ENCODE measurements around the gene ANO7. TPM values are rescaled to one million over a fixed set of nuclear protein-coding genes. Genes with fewer than 3 reads are reported as not detected.

ANO7 gene
- total and polyA plus RNA-seq, 2 of the 13 experiments (the other 11 are each of a cell fraction or from before 2014, with no cell fraction given) = 4.1 to 4.9 TPM

DNA sequence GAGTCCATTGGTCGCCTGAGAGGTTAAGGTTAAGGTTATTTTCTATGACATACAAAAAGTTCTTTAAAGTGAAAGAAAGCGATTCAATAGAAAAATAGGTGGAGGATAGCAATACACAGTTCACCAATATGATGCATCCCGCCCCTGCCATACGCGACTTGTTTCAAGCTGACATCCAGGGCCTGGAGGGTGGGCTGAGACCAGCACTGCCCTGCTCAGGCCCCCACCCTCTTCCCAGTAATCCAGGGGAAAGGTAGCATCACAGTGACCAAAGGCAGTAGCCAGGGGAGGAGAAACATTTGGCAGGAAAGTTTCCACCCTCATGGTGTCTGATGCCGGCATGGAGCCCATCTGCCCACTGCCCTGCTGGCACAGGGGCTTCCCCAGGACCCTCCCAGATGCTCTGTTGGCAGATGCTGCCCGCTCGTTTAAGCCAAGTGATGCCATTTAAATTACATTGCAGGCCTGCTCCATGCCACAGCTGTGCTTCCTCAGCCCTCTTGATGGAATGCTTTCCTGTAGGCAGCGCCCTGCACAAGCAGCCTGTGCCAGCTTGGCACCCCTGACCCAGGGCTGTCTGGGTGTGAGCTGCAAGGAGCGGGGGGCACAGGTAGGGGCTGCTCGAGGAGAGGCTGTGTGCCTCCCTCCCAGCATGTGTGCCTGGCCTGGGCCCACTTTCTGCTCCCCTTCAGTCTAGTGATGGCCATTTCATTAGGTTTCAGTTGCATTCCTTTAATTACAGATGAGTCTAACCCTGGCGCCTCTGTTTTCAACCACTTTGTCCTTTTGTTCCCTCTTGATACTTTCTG lies 10.7 kb upstream of the ANO7 start:
- no TSS peak for BruUV-seq (replicated peaks)
- Histone ChIP-seq H3K9me3 (ENCODE audit: low read length) (no peaks in the 10 kb centered on the region), H3K27me3 (ENCODE audit: control insufficient read depth in 1 of 2, insufficient read depth in 2 of 2, low read length in 2 of 2) (no peaks in the 10 kb centered on the region), H3K36me3 (replicated peaks in 1 of 2; ENCODE audit: control insufficient read depth in 1 of 2, insufficient read depth in 2 of 2, low read length in 2 of 2) (peaks cover 4 to 31% of the 10 kb centered on the region in 2 experiments; a peak in 4 of 5 replicates), H2AFZ (ENCODE audit: low read length) (no peak overlapping the region), H3K4me2 (ENCODE audit: low read depth, low read length) (no peak overlapping the region), H3K4me1 (ENCODE audit: insufficient read depth, low read length) (no peaks in the 10 kb centered on the region), H3K79me2 (ENCODE audit: insufficient read depth, low read length) (no peaks in the 10 kb centered on the region), H3K4me3 (replicated peaks in 1 of 3; ENCODE audit: insufficient read depth in 1 of 3, low read depth in 2 of 3, low read length in 3 of 3) (no peak overlapping the region), H3K27ac (ENCODE audit: extremely low read length, insufficient read depth, low read length) (no peak overlapping the region), H4K20me1 (ENCODE audit: insufficient read depth, low read length) (no peaks in the 10 kb centered on the region), H3K9ac (ENCODE audit: insufficient read depth, low read depth, low read length) (no peak overlapping the region)
- CTCF ChIA-PET (ENCODE audit: low intra/inter-chr PET ratio, low total read pairs) = no interaction called here
- TF ChIP-seq ZZZ3 (CRISPR knock-in tag; IDR thresholded peaks at IDR 0.05; ENCODE audit: borderline replicate concordance) = no peak
- no peak for TF ChIP-seq SOX5 (CRISPR knock-in tag; IDR thresholded peaks at IDR 0.05; ENCODE audit: borderline replicate concordance)
- 91% methylated on average over 10 of the region's 12 CpGs for WGBS (ENCODE audit: low lambda C conversion rate)
- DNase-seq (ENCODE audit: low spot score) (no peak), ATAC-seq (no peak), FAIRE-seq (no peak)
- intact Hi-C loops (cut with micrococcal nuclease; ENCODE audit: unreplicated experiment) (no loop called here), in situ Hi-C loops (cut with HindIII; ENCODE audit: extremely low pct_ligation_motif_present, low pct_unique_long_range_greater_than_20kb) (no loop called here)
- POLR2A ChIA-PET = no interaction called here

DNA sequence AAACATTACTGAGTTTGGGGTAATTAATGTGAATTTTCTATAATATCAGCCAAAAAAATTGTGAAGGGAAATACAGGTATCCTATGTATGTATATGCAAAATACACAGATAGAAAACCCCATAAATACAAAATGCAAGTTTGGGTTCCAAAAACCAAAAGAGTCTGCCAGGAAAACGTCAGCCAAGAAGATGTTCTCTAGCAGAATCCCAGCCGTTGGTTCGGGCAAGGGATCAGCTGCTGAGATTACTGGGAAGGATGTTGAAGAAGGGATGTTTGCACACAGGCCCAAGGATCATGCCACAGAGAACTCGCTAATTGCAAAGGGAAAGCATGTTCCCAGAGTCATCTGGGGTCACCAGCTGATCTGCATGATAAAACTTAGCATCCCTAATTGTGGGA lies 9.5 kb upstream of the ANO7 start:
- no peaks in the 10 kb centered on the region for H3K27me3 ChIP-seq (ENCODE audit: control insufficient read depth in 1 of 2, insufficient read depth in 2 of 2, low read length in 2 of 2)
- no peaks in the 10 kb centered on the region for H3K9me3 ChIP-seq (ENCODE audit: low read length)
- no peak overlapping the region for H3K27ac ChIP-seq (ENCODE audit: extremely low read length, insufficient read depth, low read length)
- H3K4me1 ChIP-seq (ENCODE audit: insufficient read depth, low read length) = no peaks in the 10 kb centered on the region
- intact Hi-C loops (cut with micrococcal nuclease; ENCODE audit: unreplicated experiment) (no loop called here), in situ Hi-C loops (cut with HindIII; ENCODE audit: extremely low pct_ligation_motif_present, low pct_unique_long_range_greater_than_20kb) (no loop called here)
- H3K79me2 ChIP-seq (ENCODE audit: insufficient read depth, low read length) = no peaks in the 10 kb centered on the region
- ChIA-PET POLR2A (no interaction called here), CTCF (ENCODE audit: low intra/inter-chr PET ratio, low total read pairs) (no interaction called here)
- H3K9ac ChIP-seq (ENCODE audit: insufficient read depth, low read depth, low read length) = no peak overlapping the region
- no peak overlapping the region for H3K4me2 ChIP-seq (ENCODE audit: low read depth, low read length)
- WGBS (ENCODE audit: low lambda C conversion rate) = 91% methylated on average over 4 of the region's 4 CpGs
- BruUV-seq (replicated peaks) = no TSS peak
- no peak for FAIRE-seq
- DNase-seq (ENCODE audit: low spot score) = no peak
- no peak overlapping the region for H3K4me3 ChIP-seq (replicated peaks in 1 of 3; ENCODE audit: insufficient read depth in 1 of 3, low read depth in 2 of 3, low read length in 3 of 3)
- TF ChIP-seq, protein P1, sequence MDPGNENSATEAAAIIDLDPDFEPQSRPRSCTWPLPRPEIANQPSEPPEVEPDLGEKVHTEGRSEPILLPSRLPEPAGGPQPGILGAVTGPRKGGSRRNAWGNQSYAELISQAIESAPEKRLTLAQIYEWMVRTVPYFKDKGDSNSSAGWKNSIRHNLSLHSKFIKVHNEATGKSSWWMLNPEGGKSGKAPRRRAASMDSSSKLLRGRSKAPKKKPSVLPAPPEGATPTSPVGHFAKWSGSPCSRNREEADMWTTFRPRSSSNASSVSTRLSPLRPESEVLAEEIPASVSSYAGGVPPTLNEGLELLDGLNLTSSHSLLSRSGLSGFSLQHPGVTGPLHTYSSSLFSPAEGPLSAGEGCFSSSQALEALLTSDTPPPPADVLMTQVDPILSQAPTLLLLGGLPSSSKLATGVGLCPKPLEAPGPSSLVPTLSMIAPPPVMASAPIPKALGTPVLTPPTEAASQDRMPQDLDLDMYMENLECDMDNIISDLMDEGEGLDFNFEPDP (CRISPR knock-in tag; conservative IDR thresholded peaks at IDR 0.05) = no peak
- no peak for TF ChIP-seq HOXA9 (CRISPR knock-in tag; IDR thresholded peaks at IDR 0.05; ENCODE audit: borderline replicate concordance)
- no peak for TF ChIP-seq GPN1 (CRISPR knock-in tag; IDR thresholded peaks at IDR 0.05; ENCODE audit: borderline replicate concordance)
- TF ChIP-seq, protein P2, sequence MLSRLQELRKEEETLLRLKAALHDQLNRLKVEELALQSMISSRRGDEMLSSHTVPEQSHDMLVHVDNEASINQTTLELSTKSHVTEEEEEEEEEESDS (CRISPR knock-in tag; IDR thresholded peaks at IDR 0.05; ENCODE audit: borderline replicate concordance) = no peak
- TF ChIP-seq, protein P3, sequence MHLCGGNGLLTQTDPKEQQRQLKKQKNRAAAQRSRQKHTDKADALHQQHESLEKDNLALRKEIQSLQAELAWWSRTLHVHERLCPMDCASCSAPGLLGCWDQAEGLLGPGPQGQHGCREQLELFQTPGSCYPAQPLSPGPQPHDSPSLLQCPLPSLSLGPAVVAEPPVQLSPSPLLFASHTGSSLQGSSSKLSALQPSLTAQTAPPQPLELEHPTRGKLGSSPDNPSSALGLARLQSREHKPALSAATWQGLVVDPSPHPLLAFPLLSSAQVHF (CRISPR knock-in tag; IDR thresholded peaks at IDR 0.05) = no peak
- TF ChIP-seq, protein P4, sequence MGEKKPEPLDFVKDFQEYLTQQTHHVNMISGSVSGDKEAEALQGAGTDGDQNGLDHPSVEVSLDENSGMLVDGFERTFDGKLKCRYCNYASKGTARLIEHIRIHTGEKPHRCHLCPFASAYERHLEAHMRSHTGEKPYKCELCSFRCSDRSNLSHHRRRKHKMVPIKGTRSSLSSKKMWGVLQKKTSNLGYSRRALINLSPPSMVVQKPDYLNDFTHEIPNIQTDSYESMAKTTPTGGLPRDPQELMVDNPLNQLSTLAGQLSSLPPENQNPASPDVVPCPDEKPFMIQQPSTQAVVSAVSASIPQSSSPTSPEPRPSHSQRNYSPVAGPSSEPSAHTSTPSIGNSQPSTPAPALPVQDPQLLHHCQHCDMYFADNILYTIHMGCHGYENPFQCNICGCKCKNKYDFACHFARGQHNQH (CRISPR knock-in tag; IDR thresholded peaks at IDR 0.05) = no peak
- no peak for TF ChIP-seq NAIF1 (CRISPR knock-in tag; IDR thresholded peaks at IDR 0.05; ENCODE audit: borderline replicate concordance)
- no peak for TF ChIP-seq SMC3 (IDR thresholded peaks at IDR 0.05; ENCODE audit: low read length)
- H2AFZ ChIP-seq (ENCODE audit: low read length) = no peak overlapping the region
- H3K36me3 ChIP-seq (replicated peaks in 1 of 2; ENCODE audit: control insufficient read depth in 1 of 2, insufficient read depth in 2 of 2, low read length in 2 of 2) = peaks cover 6 to 34% of the 10 kb centered on the region in 2 experiments; a peak in 4 of 5 replicates
- ATAC-seq = no peak
- no peaks in the 10 kb centered on the region for H4K20me1 ChIP-seq (ENCODE audit: insufficient read depth, low read length)
